ENCODE measurements around the gene CSGALNACT2. TPM values are rescaled to one million over a fixed set of nuclear protein-coding genes. Genes with fewer than 3 reads are reported as not detected.

CSGALNACT2 gene
- total RNA-seq, 1 experiment from 2014 or later: 30.0 TPM

- POLR2A ChIA-PET: no interaction called here
- no peaks in the 10 kb centered on the region for H3K36me3 Mint-ChIP-seq (ENCODE audit: insufficient read depth, unreplicated experiment)
- H3K27ac Mint-ChIP-seq (ENCODE audit: low read depth, unreplicated experiment): no peak overlapping the region
- BruUV-seq (replicated peaks): no TSS peak
- intact Hi-C loops (cut with micrococcal nuclease): loop anchor here (10.0 kb wide), 1 partner anchor 75 kb away; no protein-coding TSS in a partner anchor
- no peak overlapping the region for H3K4me3 Mint-ChIP-seq (ENCODE audit: unreplicated experiment)
- no peak for DNase-seq (ENCODE audit: unreplicated experiment)
- CTCF ChIA-PET: interaction anchor here (0.6 to 1.9 kb wide), 3 partner anchors 39 to 83 kb away, joined by 3 to 7 read pairs (median 4); no protein-coding TSS in a partner anchor
- H3K9me3 Mint-ChIP-seq (ENCODE audit: unreplicated experiment): no peaks in the 10 kb centered on the region
- TF ChIP-seq CTCF (IDR thresholded peaks at IDR 0.05; ENCODE audit: unreplicated experiment): no peak
- H3K4me1 Mint-ChIP-seq (ENCODE audit: insufficient read depth, unreplicated experiment): no peaks in the 10 kb centered on the region
- no peaks in the 10 kb centered on the region for H3K27me3 Mint-ChIP-seq (ENCODE audit: insufficient read depth, unreplicated experiment)
Measured at GRCh38 chr10:43209651-43210141, 71.5 kb downstream of the CSGALNACT2 start.

- no peaks in the 10 kb centered on the region for H3K4me1 Mint-ChIP-seq (ENCODE audit: insufficient read depth, unreplicated experiment)
- no peaks in the 10 kb centered on the region for H3K27me3 Mint-ChIP-seq (ENCODE audit: insufficient read depth, unreplicated experiment)
- no peaks in the 10 kb centered on the region for H3K36me3 Mint-ChIP-seq (ENCODE audit: insufficient read depth, unreplicated experiment)
- H3K9me3 Mint-ChIP-seq (ENCODE audit: unreplicated experiment): no peaks in the 10 kb centered on the region
- BruUV-seq (replicated peaks): no TSS peak
- POLR2A ChIA-PET: no interaction called here
- no peak overlapping the region for H3K4me3 Mint-ChIP-seq (ENCODE audit: unreplicated experiment)
- TF ChIP-seq CTCF (IDR thresholded peaks at IDR 0.05; ENCODE audit: unreplicated experiment): no peak
- intact Hi-C loops (cut with micrococcal nuclease): no loop called here
- H3K27ac Mint-ChIP-seq (ENCODE audit: low read depth, unreplicated experiment): no peak overlapping the region
- CTCF ChIA-PET: interaction anchor here (0.6 to 0.7 kb wide), 2 partner anchors 45 to 138 kb away, joined by 3 to 4 read pairs; no protein-coding TSS in a partner anchor
- no peak for DNase-seq (ENCODE audit: unreplicated experiment)
Measured at GRCh38 chr10:43210556-43210955, 72.3 kb downstream of the CSGALNACT2 start.

- DNase-seq (ENCODE audit: unreplicated experiment): peak; percentile 39
- ChIA-PET CTCF (interaction anchor here (0.6 kb wide), 2 partner anchors 9 to 138 kb away, joined by 3 to 4 read pairs; no protein-coding TSS in a partner anchor), POLR2A (no interaction called here)
- no peak for TF ChIP-seq CTCF (IDR thresholded peaks at IDR 0.05; ENCODE audit: unreplicated experiment)
- BruUV-seq (replicated peaks): no TSS peak
- Mint-ChIP-seq H3K4me3 (ENCODE audit: unreplicated experiment) (no peak overlapping the region), H3K9me3 (ENCODE audit: unreplicated experiment) (no peaks in the 10 kb centered on the region), H3K27me3 (ENCODE audit: insufficient read depth, unreplicated experiment) (no peaks in the 10 kb centered on the region), H3K27ac (ENCODE audit: low read depth, unreplicated experiment) (no peak overlapping the region), H3K4me1 (ENCODE audit: insufficient read depth, unreplicated experiment) (no peaks in the 10 kb centered on the region), H3K36me3 (ENCODE audit: insufficient read depth, unreplicated experiment) (no peaks in the 10 kb centered on the region)
- intact Hi-C loops (cut with micrococcal nuclease): no loop called here
Measured at GRCh38 chr10:43211030-43211429, 72.8 kb downstream of the CSGALNACT2 start.

GRCh38 chr10:43211431-43212042 is 73.3 kb downstream of the CSGALNACT2 start:
- H3K9me3 Mint-ChIP-seq (ENCODE audit: unreplicated experiment): no peaks in the 10 kb centered on the region
- no peak overlapping the region for H3K4me3 Mint-ChIP-seq (ENCODE audit: unreplicated experiment)
- no peaks in the 10 kb centered on the region for H3K27me3 Mint-ChIP-seq (ENCODE audit: insufficient read depth, unreplicated experiment)
- DNase-seq (ENCODE audit: unreplicated experiment): no peak
- no peak for TF ChIP-seq CTCF (IDR thresholded peaks at IDR 0.05; ENCODE audit: unreplicated experiment)
- POLR2A ChIA-PET: no interaction called here
- H3K4me1 Mint-ChIP-seq (ENCODE audit: insufficient read depth, unreplicated experiment): no peaks in the 10 kb centered on the region
- CTCF ChIA-PET: interaction anchor here (0.6 to 3.6 kb wide), 2 partner anchors 7 to 9 kb away, joined by 3 to 16 read pairs; no protein-coding TSS in a partner anchor
- no peaks in the 10 kb centered on the region for H3K36me3 Mint-ChIP-seq (ENCODE audit: insufficient read depth, unreplicated experiment)
- BruUV-seq (replicated peaks): no TSS peak
- intact Hi-C loops (cut with micrococcal nuclease): no loop called here
- H3K27ac Mint-ChIP-seq (ENCODE audit: low read depth, unreplicated experiment): no peak overlapping the region

All from MCF 10A (cell line).